Activated T-helper 17 cell treated with anti-CD3 and anti-CD28 coated beads, Interleukin-2, amount 50 U/mL, for 72 hours (primary cell): ENCODE results near the gene UBD. TPM values are rescaled to one million over a fixed set of nuclear protein-coding genes. Genes with fewer than 3 reads are reported as not detected.

Experiments used
- ATAC-seq: fragments of 150-1000 bp; cut with Tn5 transposase; replicated peaks from 2 replicates; pipeline ENCODE4 v1.10.0; 2021; ENCODE audit warnings: mild to moderate bottlenecking, moderate library complexity
- H3K27ac Mint-ChIP-seq: one replicate; pipeline ENCODE4 v1.8.0; 2022; ENCODE audit warnings: mixed read lengths
- H3K27me3 Mint-ChIP-seq: one replicate; pipeline ENCODE4 v1.8.0; 2022; ENCODE audit warnings: mixed read lengths
- H3K36me3 Mint-ChIP-seq: one replicate; pipeline ENCODE4 v1.8.0; 2022; ENCODE audit warnings: low read depth, mild to moderate bottlenecking, mixed read lengths
- H3K4me1 Mint-ChIP-seq: one replicate; pipeline ENCODE4 v1.8.0; 2022; ENCODE audit warnings: mixed read lengths
- H3K4me3 Mint-ChIP-seq: one replicate; pipeline ENCODE4 v1.8.0; 2022; ENCODE audit warnings: mild to moderate bottlenecking, mixed read lengths
- H3K9me3 Mint-ChIP-seq: one replicate; pipeline ENCODE4 v1.8.0; 2022; ENCODE audit warnings: mixed read lengths
- total RNA-seq, 2 donors: library from RNA; stranded (reverse); gene quantifications; one replicate each; pipeline ENCODE4 v1.2.3, GENCODE V29; 2022

UBD gene
- total RNA-seq, 2 donors from 2014 or later, result 0.84 to 3.7 TPM

GRCh38 chr6:29521006-29521680 is 38.4 kb downstream of the UBD start:
- H3K9me3 Mint-ChIP-seq, result no peaks in the 10 kb centered on the region

GRCh38 chr6:29520232-29520631 is 39.3 kb downstream of the UBD start:
- Mint-ChIP-seq H3K4me3 (no peak overlapping the region), H3K36me3 (no peaks in the 10 kb centered on the region), H3K27ac (no peak overlapping the region), H3K27me3 (peaks cover 9% of the 10 kb centered on the region), H3K9me3 (no peaks in the 10 kb centered on the region), H3K4me1 (peaks cover 12% of the 10 kb centered on the region)
- ATAC-seq, result no peak

More at GRCh38 chr6:29521006-29521680, 38.4 kb downstream of the UBD start:
- Mint-ChIP-seq H3K4me1 (peaks cover 8% of the 10 kb centered on the region), H3K27me3 (peaks cover 10% of the 10 kb centered on the region), H3K36me3 (no peaks in the 10 kb centered on the region), H3K27ac (no peak overlapping the region), H3K4me3 (no peak overlapping the region)
- ATAC-seq, result no peak

- Mint-ChIP-seq H3K4me1 (peaks cover 12% of the 10 kb centered on the region), H3K27ac (no peak overlapping the region), H3K27me3 (peaks cover 5% of the 10 kb centered on the region), H3K4me3 (no peak overlapping the region), H3K36me3 (no peaks in the 10 kb centered on the region), H3K9me3 (no peaks in the 10 kb centered on the region)
- ATAC-seq, result no peak
These were observed 40.1 kb downstream of the UBD start for GRCh38 chr6:29519291-29520010.

GRCh38 chr6:29517728-29518440 is 41.6 kb downstream of the UBD start:
- Mint-ChIP-seq H3K27ac (no peak overlapping the region), H3K27me3 (peaks cover 3% of the 10 kb centered on the region), H3K4me3 (no peak overlapping the region), H3K36me3 (no peaks in the 10 kb centered on the region), H3K4me1 (peaks cover 12% of the 10 kb centered on the region), H3K9me3 (no peaks in the 10 kb centered on the region)
- no peak for ATAC-seq

- Mint-ChIP-seq H3K27me3 (peaks cover 3% of the 10 kb centered on the region), H3K36me3 (no peaks in the 10 kb centered on the region), H3K9me3 (no peaks in the 10 kb centered on the region), H3K4me1 (peaks cover 12% of the 10 kb centered on the region), H3K27ac (no peak overlapping the region), H3K4me3 (no peak overlapping the region)
- no peak for ATAC-seq
These were observed 42.3 kb downstream of the UBD start for GRCh38 chr6:29517245-29517644.

GRCh38 chr6:29516108-29516507 is 43.4 kb downstream of the UBD start:
- H3K27ac Mint-ChIP-seq, result no peak overlapping the region
- no peaks in the 10 kb centered on the region for H3K36me3 Mint-ChIP-seq
- ATAC-seq, result peak; percentile 99
- H3K4me3 Mint-ChIP-seq, result no peak overlapping the region
- H3K4me1 Mint-ChIP-seq, result peaks cover 12% of the 10 kb centered on the region
- no peaks in the 10 kb centered on the region for H3K9me3 Mint-ChIP-seq
- peaks cover under 1% of the 10 kb centered on the region for H3K27me3 Mint-ChIP-seq

- H3K27ac Mint-ChIP-seq, result no peak overlapping the region
- H3K4me1 Mint-ChIP-seq, result peaks cover 1% of the 10 kb centered on the region
- H3K27me3 Mint-ChIP-seq, result peaks cover 5% of the 10 kb centered on the region
- no peaks in the 10 kb centered on the region for H3K36me3 Mint-ChIP-seq
- no peaks in the 10 kb centered on the region for H3K9me3 Mint-ChIP-seq
- ATAC-seq, result no peak
- no peak overlapping the region for H3K4me3 Mint-ChIP-seq
These were observed 48.7 kb downstream of the UBD start for GRCh38 chr6:29510746-29511300.

- no peaks in the 10 kb centered on the region for H3K9me3 Mint-ChIP-seq
These were observed 49.3 kb downstream of the UBD start for GRCh38 chr6:29510202-29510601.

GRCh38 chr6:29509711-29510110 is 49.8 kb downstream of the UBD start:
- Mint-ChIP-seq H3K4me3 (no peak overlapping the region), H3K27ac (no peak overlapping the region), H3K4me1 (no peaks in the 10 kb centered on the region), H3K36me3 (no peaks in the 10 kb centered on the region), H3K27me3 (peaks cover 9% of the 10 kb centered on the region), H3K9me3 (no peaks in the 10 kb centered on the region)
- no peak for ATAC-seq

More at GRCh38 chr6:29510202-29510601, 49.3 kb downstream of the UBD start:
- Mint-ChIP-seq H3K4me3 (no peak overlapping the region), H3K4me1 (no peaks in the 10 kb centered on the region), H3K27ac (no peak overlapping the region), H3K27me3 (peaks cover 9% of the 10 kb centered on the region), H3K36me3 (no peaks in the 10 kb centered on the region)
- ATAC-seq, result no peak

GRCh38 chr6:29509239-29509638 is 50.3 kb downstream of the UBD start:
- peak; percentile 52 for ATAC-seq
- no peak overlapping the region for H3K4me3 Mint-ChIP-seq
- H3K36me3 Mint-ChIP-seq, result no peaks in the 10 kb centered on the region
- H3K4me1 Mint-ChIP-seq, result no peaks in the 10 kb centered on the region
- peaks cover 9% of the 10 kb centered on the region for H3K27me3 Mint-ChIP-seq
- H3K27ac Mint-ChIP-seq, result no peak overlapping the region
- no peaks in the 10 kb centered on the region for H3K9me3 Mint-ChIP-seq

GRCh38 chr6:29507319-29507718 is 52.2 kb downstream of the UBD start:
- no peaks in the 10 kb centered on the region for H3K36me3 Mint-ChIP-seq
- H3K4me1 Mint-ChIP-seq, result no peaks in the 10 kb centered on the region
- ATAC-seq, result no peak
- H3K27me3 Mint-ChIP-seq, result peaks cover 14% of the 10 kb centered on the region
- H3K27ac Mint-ChIP-seq, result no peak overlapping the region
- H3K9me3 Mint-ChIP-seq, result no peaks in the 10 kb centered on the region
- H3K4me3 Mint-ChIP-seq, result no peak overlapping the region

GRCh38 chr6:29506446-29507067 is 53.0 kb downstream of the UBD start:
- no peak for ATAC-seq
- no peaks in the 10 kb centered on the region for H3K36me3 Mint-ChIP-seq
- no peak overlapping the region for H3K27ac Mint-ChIP-seq
- H3K27me3 Mint-ChIP-seq, result peaks cover 14% of the 10 kb centered on the region
- no peaks in the 10 kb centered on the region for H3K4me1 Mint-ChIP-seq
- H3K4me3 Mint-ChIP-seq, result no peak overlapping the region
- H3K9me3 Mint-ChIP-seq, result no peaks in the 10 kb centered on the region

- no peaks in the 10 kb centered on the region for H3K4me1 Mint-ChIP-seq
- H3K4me3 Mint-ChIP-seq, result no peak overlapping the region
- H3K27me3 Mint-ChIP-seq, result peaks cover 14% of the 10 kb centered on the region
- no peaks in the 10 kb centered on the region for H3K9me3 Mint-ChIP-seq
- no peaks in the 10 kb centered on the region for H3K36me3 Mint-ChIP-seq
- ATAC-seq, result no peak
- H3K27ac Mint-ChIP-seq, result no peak overlapping the region
These were observed 53.7 kb downstream of the UBD start for GRCh38 chr6:29505808-29506207.
